BE2C (cell line): Measurements from ENCODE around the gene EWSR1.

Source experiments
- DNase-seq: peaks from one replicate; pipeline ENCODE4 v3.0.0-alpha.2; 2020
- H3K27me3 ChIP-seq: fragments of 250-450 bp; sonication (Bioruptor Pico); 2 replicates; pipeline ENCODE4 v1.5.1; 2020; ENCODE audit warnings: mild to moderate bottlenecking
- H3K36me3 ChIP-seq: fragments of 250-450 bp; sonication (Bioruptor Pico); 2 replicates; pipeline ENCODE4 v1.5.1; 2020; ENCODE audit warnings: mild to moderate bottlenecking
- H3K4me1 ChIP-seq: fragments of 250-450 bp; sonication (Bioruptor Pico); 2 replicates; pipeline ENCODE4 v1.5.1; 2020
- H3K4me3 ChIP-seq: 2 replicates; pipeline ENCODE4 v1.5.1; 2011; ENCODE audit warnings: low read depth, low read length
- H3K9me3 ChIP-seq: fragments of 250-450 bp; sonication (Bioruptor Pico); 2 replicates; pipeline ENCODE4 v1.5.1; 2020
- CTCF ChIP-seq: IDR thresholded peaks from 2 replicates; pipeline ENCODE4 v1.5.1; 2012; ENCODE audit warnings: mild to moderate bottlenecking, low read depth, low read length

EWSR1 gene

DNA sequence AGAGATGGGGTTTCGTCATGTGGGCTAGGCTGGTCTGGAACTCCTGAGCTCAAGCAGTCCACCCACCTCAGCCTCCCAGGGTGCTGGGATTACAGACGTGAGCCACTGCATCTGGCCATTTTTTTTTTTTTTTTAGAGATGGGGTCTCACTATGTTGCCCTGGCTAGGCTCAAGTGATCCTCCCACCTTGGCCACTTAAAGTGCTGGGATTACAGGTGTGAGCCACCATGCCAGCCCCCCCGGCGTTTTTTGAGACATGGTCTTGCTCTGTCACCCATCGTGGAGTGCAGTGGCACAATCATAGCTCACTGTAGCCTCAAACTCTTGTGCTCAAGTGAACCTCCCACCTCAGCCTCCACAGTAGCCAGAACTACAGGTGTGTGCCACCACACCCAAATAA, 16.8 kb upstream of the EWSR1 start:
- Histone ChIP-seq H3K4me3 (no peak overlapping the region), H3K27me3 (no peaks in the 10 kb centered on the region), H3K36me3 (no peaks in the 10 kb centered on the region), H3K9me3 (no peaks in the 10 kb centered on the region), H3K4me1 (no peaks in the 10 kb centered on the region)
- no peak for TF ChIP-seq CTCF
- DNase-seq: no peak

- no peaks in the 10 kb centered on the region for H3K27me3 ChIP-seq
- no peak for DNase-seq
- H3K36me3 ChIP-seq: no peaks in the 10 kb centered on the region
- no peak overlapping the region for H3K4me3 ChIP-seq
- H3K9me3 ChIP-seq: no peaks in the 10 kb centered on the region
- TF ChIP-seq CTCF: no peak
- no peaks in the 10 kb centered on the region for H3K4me1 ChIP-seq
Measured at GRCh38 chr22:29251981-29252911, 15.8 kb upstream of the EWSR1 start.

DNA sequence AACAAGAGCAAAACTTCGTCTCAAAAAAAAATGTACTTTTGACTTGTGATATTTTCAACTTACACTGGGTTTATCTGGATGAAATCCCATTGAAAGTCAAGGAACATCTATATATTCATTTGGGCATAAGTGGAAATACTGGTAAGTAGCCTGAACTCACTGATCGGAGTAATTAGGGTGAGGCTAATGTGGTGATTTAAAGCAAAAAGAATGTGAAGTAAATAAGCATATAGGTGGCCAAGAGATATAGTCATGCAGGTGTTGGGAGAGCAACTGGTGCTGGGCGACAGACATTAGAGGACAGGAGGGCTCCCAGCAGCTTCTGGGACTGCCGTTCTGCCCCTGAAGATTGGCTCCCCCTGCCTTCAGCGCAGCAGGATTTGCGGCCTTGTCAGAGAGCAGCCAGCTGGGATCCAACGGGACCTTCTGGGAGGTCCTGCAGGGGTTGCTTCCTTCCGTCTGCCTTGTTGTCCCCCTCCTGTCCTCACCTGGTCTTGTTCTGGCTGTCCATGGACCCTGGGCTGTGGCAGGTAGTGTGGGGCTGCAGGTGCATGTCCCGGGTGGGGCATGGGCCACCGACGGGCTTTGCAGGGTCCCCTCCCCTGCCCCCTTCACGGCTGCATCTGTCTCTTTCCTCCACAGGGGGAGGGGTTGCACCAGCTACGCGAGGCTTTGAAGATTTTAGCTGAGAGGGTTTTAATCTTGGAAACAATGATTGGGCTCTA, 14.3 kb upstream of the EWSR1 start:
- no peaks in the 10 kb centered on the region for H3K9me3 ChIP-seq
- H3K27me3 ChIP-seq: no peaks in the 10 kb centered on the region
- no peaks in the 10 kb centered on the region for H3K4me1 ChIP-seq
- H3K36me3 ChIP-seq: no peaks in the 10 kb centered on the region
- no peak overlapping the region for H3K4me3 ChIP-seq
- TF ChIP-seq CTCF: no peak
- no peak for DNase-seq

GRCh38 chr22:29254286-29254660, 13.8 kb upstream of the EWSR1 start:
- Histone ChIP-seq H3K36me3 (no peaks in the 10 kb centered on the region), H3K4me1 (no peaks in the 10 kb centered on the region), H3K4me3 (no peak overlapping the region), H3K9me3 (no peaks in the 10 kb centered on the region), H3K27me3 (no peaks in the 10 kb centered on the region)
- DNase-seq: no peak
- no peak for TF ChIP-seq CTCF

DNA sequence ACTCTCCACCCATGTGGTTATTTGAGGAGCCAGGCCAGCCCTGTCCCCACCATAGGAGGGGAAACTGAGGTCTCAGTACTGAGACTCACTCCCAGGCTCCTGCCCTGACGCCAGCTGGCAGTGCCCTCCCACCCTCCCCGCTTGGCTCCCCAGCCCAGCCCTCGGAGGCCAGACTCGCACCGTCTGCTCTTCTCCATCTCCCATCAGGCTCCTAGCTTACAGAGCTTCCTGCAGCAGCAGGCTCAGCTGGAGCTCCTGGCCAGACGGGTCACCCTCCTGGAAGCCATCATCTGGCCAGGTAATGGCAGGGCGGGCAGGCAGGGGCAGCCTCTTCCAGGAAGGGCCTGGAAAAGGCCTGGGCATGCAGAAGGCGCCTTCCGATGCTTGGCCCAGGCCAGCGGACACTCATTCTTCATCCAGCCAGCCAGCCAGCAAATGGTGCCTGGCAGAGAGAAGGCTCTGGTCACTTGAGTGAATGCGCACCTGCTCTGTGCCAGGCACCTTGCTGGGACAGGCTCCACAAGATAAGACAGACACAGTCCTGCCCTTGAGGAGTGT, 12.9 kb upstream of the EWSR1 start:
- Histone ChIP-seq H3K9me3 (no peaks in the 10 kb centered on the region), H3K36me3 (peaks cover 7% of the 10 kb centered on the region; the same call in 1 of the 2 replicates), H3K4me3 (no peak overlapping the region), H3K4me1 (no peaks in the 10 kb centered on the region), H3K27me3 (no peaks in the 10 kb centered on the region)
- no peak for DNase-seq
- no peak for TF ChIP-seq CTCF
